K562 (cell line): ENCODE data around the gene PHYHD1. TPM values are rescaled to one million over a fixed set of nuclear protein-coding genes. Genes with fewer than 3 reads are reported as not detected.

Source experiments
- ATAC-seq: fragments of 200-7000 bp; cut with Tn5 transposase; 3 replicates; pipeline ENCODE4 v1.9.1; 2020; ENCODE audit warnings: moderate library complexity
- BruUV-seq: library from RNA; stranded (reverse); fragments of 400-500 nt; replicated peaks from 2 replicates; lab custom pipeline; 2021; lab: Mats Ljungman, UMichigan
- CTCF ChIA-PET: fragments of 300-600 bp; formaldehyde crosslinking; extraction: SDS; loops from one replicate; lab custom pipeline; 2021; ENCODE audit warnings: low intra/inter-chr PET ratio; lab: Yijun Ruan, JAX
- POLR2A ChIA-PET: fragments of 300-600, 350-650 bp; sonication (Branson Sonifier 250); formaldehyde crosslinking; extraction: SDS; loops from one replicate; lab custom pipeline; 2021; ENCODE audit warnings: antibody characterized with exemption, inconsistent platforms; lab: Yijun Ruan, JAX
- DNase-seq, 4 experiments: peaks; one replicate each; pipeline versions ENCODE4 v3.0.0 to v3.0.0-alpha.2; 2011 to 2018; ENCODE audit warnings: low spot score in 3 of 4, mixed read lengths in 3 of 4; ENCODE audit errors: extremely low read depth in 1 of 4
- FAIRE-seq: peaks from 2 replicates; lab custom pipeline; 2011; peaks lifted over from hg19 to GRCh38; lab: Jason Lieb, UNC
- H2AFZ ChIP-seq: 2 replicates; pipeline ENCODE4 v1.6.0; 2011; ENCODE audit warnings: low read depth, low read length, control low read depth, inconsistent platforms
- H3K27ac ChIP-seq: fragments of 200-600 bp; 3 replicates; pipeline ENCODE4 v1.8.0; 2011; ENCODE audit warnings: low read depth, mild to moderate bottlenecking, control low read depth, inconsistent platforms, low read length, moderate library complexity, mixed read lengths; ENCODE audit errors: extremely low read depth
- H3K27me3 ChIP-seq, 2 experiments: fragments of 300-600 bp in 1 of 2; 2 replicates in 1 of 2; 3 replicates in 1 of 2; pipeline versions ENCODE4 v1.6.0 to v1.8.0; 2011; ENCODE audit warnings: inconsistent platforms in 2 of 2, low read length in 2 of 2, mild to moderate bottlenecking in 1 of 2, mixed read lengths in 1 of 2, moderate library complexity in 1 of 2; ENCODE audit not compliant: control insufficient read depth in 2 of 2, insufficient read depth in 2 of 2
- H3K36me3 ChIP-seq: fragments of 300-600 bp; 3 replicates; pipeline ENCODE4 v1.8.0; 2011; ENCODE audit warnings: mild to moderate bottlenecking, low read length, inconsistent platforms; ENCODE audit not compliant: control insufficient read depth, insufficient read depth
- H3K4me1 ChIP-seq, 2 experiments: fragments of 200-600 bp in 1 of 2; replicated peaks in 1 of 2; 2 replicates in 1 of 2; 3 replicates in 1 of 2; pipeline versions ENCODE4 v1.5.1 to v1.8.0; 2011; ENCODE audit warnings: inconsistent platforms in 2 of 2, low read length in 2 of 2, mild to moderate bottlenecking in 1 of 2, mixed read lengths in 1 of 2, moderate library complexity in 1 of 2; ENCODE audit not compliant: control insufficient read depth in 2 of 2, insufficient read depth in 2 of 2
- H3K4me2 ChIP-seq: 2 replicates; pipeline ENCODE4 v1.6.1; 2011; ENCODE audit warnings: low read length, control low read depth, inconsistent platforms, mixed read lengths; ENCODE audit not compliant: insufficient read depth
- H3K4me3 ChIP-seq: fragments of 200-600 bp; sonication (generic), shearing (Covaris generic); 2 replicates; pipeline ENCODE4 v1.5.1; 2016; ENCODE audit warnings: control low read depth, inconsistent platforms
- H3K79me2 ChIP-seq: fragments of 200-600 bp; 3 replicates; pipeline ENCODE4 v1.8.0; 2011; ENCODE audit warnings: low read length, inconsistent platforms; ENCODE audit not compliant: control insufficient read depth, insufficient read depth
- H3K9ac ChIP-seq, 2 experiments: 2 replicates each; pipeline versions ENCODE4 v1.6.0 to v1.6.1; 2011; ENCODE audit warnings: low read depth in 2 of 2, low read length in 2 of 2, control low read depth in 1 of 2, inconsistent platforms in 1 of 2, mild to moderate bottlenecking in 1 of 2, mixed read lengths in 1 of 2; ENCODE audit not compliant: insufficient read depth in 1 of 2
- H3K9me1 ChIP-seq: one replicate; pipeline ENCODE4 v1.6.0; 2011; ENCODE audit warnings: inconsistent platforms, mild to moderate bottlenecking, low read length, moderate library complexity; ENCODE audit not compliant: control insufficient read depth, insufficient read depth
- H3K9me3 ChIP-seq: replicated peaks from 2 replicates; pipeline ENCODE4 v1.5.1; 2011; ENCODE audit warnings: low read depth, low read length, inconsistent platforms; ENCODE audit not compliant: control insufficient read depth, insufficient read depth
- H4K20me1 ChIP-seq: replicated peaks from 2 replicates; pipeline ENCODE4 v1.6.1; 2011; ENCODE audit warnings: low read length, inconsistent platforms, mixed read lengths; ENCODE audit not compliant: control insufficient read depth, insufficient read depth
- GATA2 ChIP-seq: sonication (generic); formaldehyde crosslinking; IDR thresholded peaks from 2 replicates; pipeline ENCODE4 v1.4.0; 2020; ENCODE audit warnings: mild to moderate bottlenecking, missing genetic modification reagents
- HMG20A ChIP-seq: fragments of 450-650 bp; formaldehyde crosslinking; conservative IDR thresholded peaks from 2 replicates; pipeline ENCODE4 v1.4.0; 2020; ENCODE audit warnings: mild to moderate bottlenecking, mixed read lengths
- HNRNPH1 ChIP-seq: fragments of 200-400 bp; formaldehyde crosslinking; optimal IDR thresholded peaks from 2 replicates; pipeline ENCODE3; 2017; ENCODE audit warnings: low read depth, mild to moderate bottlenecking, low read length, moderate library complexity
- MTA2 ChIP-seq: fragments of 450-650 bp; IDR thresholded peaks from 2 replicates; pipeline ENCODE4 v1.6.1; 2016; ENCODE audit warnings: low read depth
- NFIC ChIP-seq: fragments of 450-650 bp; IDR thresholded peaks from 2 replicates; pipeline ENCODE4 v1.6.1; 2017; ENCODE audit warnings: mild to moderate bottlenecking, inconsistent platforms
- ZNF253 ChIP-seq: fragments of 250-450 bp; sonication (Bioruptor Pico); conservative IDR thresholded peaks from 2 replicates; pipeline ENCODE4 v1.6.1; 2021; ENCODE audit warnings: mild to moderate bottlenecking
- ZNF644 ChIP-seq: fragments of 200-800 bp; sonication (Bioruptor generic); IDR thresholded peaks from 2 replicates; pipeline ENCODE4 v1.6.1; 2016; ENCODE audit warnings: low read depth, missing genetic modification characterization, missing compliant biosample characterization
- ZNF668 ChIP-seq: fragments of 250-450 bp; sonication (Bioruptor Pico); IDR thresholded peaks from 2 replicates; pipeline ENCODE4 v1.8.0; 2022; ENCODE audit warnings: mild to moderate bottlenecking, inconsistent platforms
- ZNF707 ChIP-seq: fragments of 250-450 bp; sonication (Bioruptor Pico); conservative IDR thresholded peaks from 2 replicates; pipeline ENCODE4 v1.8.0; 2022; ENCODE audit warnings: inconsistent platforms, mild to moderate bottlenecking, moderate library complexity
- WGBS: fragments of 100-300 bp; shearing (Covaris generic); methylation state at CpG from one replicate; pipeline ENCODE4 v1.1.6; 2016; ENCODE audit warnings: low coverage, mixed read lengths; ENCODE audit not compliant: insufficient coverage; ENCODE audit errors: missing lambda C conversion rate; 5-methylcytosine and 5-hydroxymethylcytosine counted together
- in situ Hi-C: fragments of 300-500 bp; cut with MboI; formaldehyde crosslinking; loops from 4 replicates; pipeline ENCODE4 v1.15.0; 2018; ENCODE audit warnings: inconsistent platforms, mixed read lengths
- intact Hi-C: fragments of 100-400 bp; cut with micrococcal nuclease; formaldehyde crosslinking; loops from 2 replicates; pipeline ENCODE4 v1.14.2; 2022
- polyA plus RNA-seq, 8 experiments: library from polyadenylated mRNA; depleted of rRNA in 4 of 8; stranded (reverse) in 5 of 8; unstranded in 3 of 8; fragments of >200 nt; fragmentation: Nextera tagmentation in 2 of 8; fragmentation: Illumina TruSeq in 1 of 8; extraction: Ambion mirVana in 2 of 8; extraction: Trizol in 1 of 8; gene quantifications; 2 replicates each; pipeline versions ENCODE4 v1.2.1 to v1.2.3, GENCODE V29; 2011 to 2014; ENCODE audit warnings: inconsistent platforms in 1 of 8, missing spikeins in 1 of 8
- total RNA-seq, 7 experiments: library from RNA; depleted of rRNA in 6 of 7; stranded (reverse); fragments of >200 nt in 6 of 7; fragmentation: Illumina TruSeq in 2 of 7; extraction: Trizol in 2 of 7; gene quantifications; 2 replicates each; pipeline versions ENCODE4 v1.2.1 to v1.2.3, GENCODE V29; 2011 to 2021; ENCODE audit warnings: low replicate concordance in 1 of 7
- TF ChIP-seq, protein P1 (sequence below): fragments of 450-650 bp; IDR thresholded peaks from 2 replicates; pipeline ENCODE4 v1.6.1; 2016; ENCODE audit warnings: low read depth

The PHYHD1 gene
- total and polyA plus RNA-seq, 9 of the 15 experiments (the other 6 are each of a cell fraction or from before 2014, with no cell fraction given) = 0.36 to 1.3 (median 0.80) TPM

- 81% methylated on average over 5 of the region's 5 CpGs for WGBS
- Histone ChIP-seq H3K4me3 (no peak overlapping the region), H4K20me1 (no peaks in the 10 kb centered on the region; the same call in 1 of the 2 replicates), H3K4me2 (no peak overlapping the region), H3K9me3 (no peaks in the 10 kb centered on the region), H3K79me2 (no peaks in the 10 kb centered on the region), H3K4me1 (peaks cover 0 to 25% of the 10 kb centered on the region in 2 experiments; a peak in 1 of 5 replicates), H3K36me3 (peaks cover 29% of the 10 kb centered on the region; the same call in 2 of the 3 replicates), H3K9me1 (no peaks in the 10 kb centered on the region), H3K27me3 (no peaks in the 10 kb centered on the region), H3K27ac (peak overlapping the region; percentile 19; the same call in 1 of the 3 replicates), H2AFZ (no peak overlapping the region), H3K9ac (peak overlapping the region in 1 of 2 experiments; percentile 43; a peak in 1 of 4 replicates)
- ATAC-seq = no peak
- intact Hi-C loops = no loop called here
- DNase-seq = no peak
- no TSS peak for BruUV-seq
- CTCF ChIA-PET = no interaction called here
- in situ Hi-C loops = no loop called here
- FAIRE-seq = no peak
- TF ChIP-seq ZNF668 (no peak), ZNF253 (CRISPR knock-in tag) (no peak), GATA2 (CRISPR knock-in tag) (no peak), ZNF707 (CRISPR knock-in tag) (no peak), HMG20A (CRISPR knock-in tag) (no peak), ZNF644 (tag) (no peak), HNRNPH1 (no peak), NFIC (no peak), MTA2 (no peak)
- TF ChIP-seq, protein P1, sequence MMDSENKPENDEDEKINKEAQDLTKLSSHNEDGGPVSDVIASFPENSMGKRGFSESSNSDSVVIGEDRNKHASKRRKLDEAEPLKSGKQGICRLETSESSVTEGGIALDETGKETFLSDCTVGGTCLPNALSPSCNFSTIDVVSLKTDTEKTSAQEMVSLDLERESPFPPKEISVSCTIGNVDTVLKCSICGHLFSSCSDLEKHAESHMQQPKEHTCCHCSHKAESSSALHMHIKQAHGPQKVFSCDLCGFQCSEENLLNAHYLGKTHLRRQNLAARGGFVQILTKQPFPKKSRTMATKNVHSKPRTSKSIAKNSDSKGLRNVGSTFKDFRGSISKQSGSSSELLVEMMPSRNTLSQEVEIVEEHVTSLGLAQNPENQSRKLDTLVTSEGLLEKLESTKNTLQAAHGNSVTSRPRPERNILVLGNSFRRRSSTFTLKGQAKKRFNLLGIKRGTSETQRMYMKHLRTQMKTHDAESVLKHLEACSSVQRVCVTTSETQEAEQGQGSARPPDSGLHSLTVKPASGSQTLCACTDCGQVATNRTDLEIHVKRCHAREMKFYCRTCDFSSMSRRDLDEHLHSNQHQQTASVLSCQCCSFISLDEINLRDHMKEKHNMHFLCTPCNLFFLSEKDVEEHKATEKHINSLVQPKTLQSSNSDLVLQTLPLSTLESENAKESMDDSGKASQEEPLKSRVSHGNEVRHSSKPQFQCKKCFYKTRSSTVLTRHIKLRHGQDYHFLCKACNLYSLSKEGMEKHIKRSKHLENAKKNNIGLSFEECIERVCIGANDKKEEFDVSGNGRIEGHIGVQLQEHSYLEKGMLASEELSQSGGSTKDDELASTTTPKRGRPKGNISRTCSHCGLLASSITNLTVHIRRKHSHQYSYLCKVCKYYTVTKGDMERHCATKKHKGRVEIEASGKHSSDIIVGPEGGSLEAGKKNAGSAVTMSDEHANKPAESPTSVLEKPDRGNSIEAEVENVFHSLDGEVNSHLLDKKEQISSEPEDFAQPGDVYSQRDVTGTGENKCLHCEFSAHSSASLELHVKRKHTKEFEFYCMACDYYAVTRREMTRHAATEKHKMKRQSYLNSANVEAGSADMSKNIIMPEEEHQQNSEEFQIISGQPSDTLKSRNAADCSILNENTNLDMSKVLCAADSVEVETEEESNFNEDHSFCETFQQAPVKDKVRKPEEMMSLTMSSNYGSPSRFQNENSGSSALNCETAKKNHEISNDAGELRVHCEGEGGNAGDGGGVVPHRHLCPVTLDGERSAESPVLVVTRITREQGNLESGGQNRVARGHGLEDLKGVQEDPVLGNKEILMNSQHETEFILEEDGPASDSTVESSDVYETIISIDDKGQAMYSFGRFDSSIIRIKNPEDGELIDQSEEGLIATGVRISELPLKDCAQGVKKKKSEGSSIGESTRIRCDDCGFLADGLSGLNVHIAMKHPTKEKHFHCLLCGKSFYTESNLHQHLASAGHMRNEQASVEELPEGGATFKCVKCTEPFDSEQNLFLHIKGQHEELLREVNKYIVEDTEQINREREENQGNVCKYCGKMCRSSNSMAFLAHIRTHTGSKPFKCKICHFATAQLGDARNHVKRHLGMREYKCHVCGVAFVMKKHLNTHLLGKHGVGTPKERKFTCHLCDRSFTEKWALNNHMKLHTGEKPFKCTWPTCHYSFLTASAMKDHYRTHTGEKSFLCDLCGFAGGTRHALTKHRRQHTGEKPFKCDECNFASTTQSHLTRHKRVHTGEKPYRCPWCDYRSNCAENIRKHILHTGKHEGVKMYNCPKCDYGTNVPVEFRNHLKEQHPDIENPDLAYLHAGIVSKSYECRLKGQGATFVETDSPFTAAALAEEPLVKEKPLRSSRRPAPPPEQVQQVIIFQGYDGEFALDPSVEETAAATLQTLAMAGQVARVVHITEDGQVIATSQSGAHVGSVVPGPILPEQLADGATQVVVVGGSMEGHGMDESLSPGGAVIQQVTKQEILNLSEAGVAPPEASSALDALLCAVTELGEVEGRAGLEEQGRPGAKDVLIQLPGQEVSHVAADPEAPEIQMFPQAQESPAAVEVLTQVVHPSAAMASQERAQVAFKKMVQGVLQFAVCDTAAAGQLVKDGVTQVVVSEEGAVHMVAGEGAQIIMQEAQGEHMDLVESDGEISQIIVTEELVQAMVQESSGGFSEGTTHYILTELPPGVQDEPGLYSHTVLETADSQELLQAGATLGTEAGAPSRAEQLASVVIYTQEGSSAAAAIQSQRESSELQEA = no peak
- POLR2A ChIA-PET = interaction anchor here (0.6 to 0.7 kb wide), 2 partner anchors 36 to 38 kb away, joined by 3 read pairs; no protein-coding TSS in a partner anchor
Observed at GRCh38 chr9:128898382-128898781, 22.4 kb upstream of the PHYHD1 start.
